ENCODE data around the gene RASD2. TPM values are rescaled to one million over a fixed set of nuclear protein-coding genes. Genes with fewer than 3 reads are reported as not detected.

Gene RASD2
- total and polyA plus RNA-seq, 8 donors: 0.13 to 1.3 (median 0.17) TPM

- ATAC-seq (no peak), DNase-seq (no peak)
- Histone ChIP-seq H3K36me3 (no peaks in the 10 kb centered on the region), H3K27me3 (peaks cover 0 to 50% of the 10 kb centered on the region in 2 donors), H3K4me3 (no peak overlapping the region), H3K9me3 (no peaks in the 10 kb centered on the region), H3K4me1 (no peaks in the 10 kb centered on the region), H3K27ac (no peak overlapping the region)
- no peak for TF ChIP-seq CTCF (IDR thresholded peaks at IDR 0.05)
- intact Hi-C loops (cut with DNase I): no loop called here
These were observed 8.1 kb downstream of the RASD2 start for GRCh38 chr22:35548722-35549112.

- H3K4me3 ChIP-seq: no peak overlapping the region
- no peak overlapping the region for H3K27ac ChIP-seq
- DNase-seq (peak in 1 of 4 donors; percentile 43), ATAC-seq (no peak)
- H3K4me1 ChIP-seq: no peaks in the 10 kb centered on the region
- no peaks in the 10 kb centered on the region for H3K9me3 ChIP-seq
- H3K27me3 ChIP-seq: peaks cover 0 to 44% of the 10 kb centered on the region in 2 donors
- TF ChIP-seq CTCF (IDR thresholded peaks at IDR 0.05): no peak
- H3K36me3 ChIP-seq: no peaks in the 10 kb centered on the region
- intact Hi-C loops (cut with DNase I): no loop called here
These were observed 8.7 kb downstream of the RASD2 start for GRCh38 chr22:35549328-35549727.

- intact Hi-C loops (cut with DNase I): no loop called here
These were observed 11.0 kb downstream of the RASD2 start for GRCh38 chr22:35551549-35552177.

GRCh38 chr22:35552196-35552842 lies 11.7 kb downstream of the RASD2 start:
- H3K9me3 ChIP-seq: no peaks in the 10 kb centered on the region
- peaks cover 0 to 29% of the 10 kb centered on the region in 2 donors for H3K27me3 ChIP-seq
- intact Hi-C loops (cut with DNase I): no loop called here
- TF ChIP-seq CTCF (IDR thresholded peaks at IDR 0.05): no peak
- no peaks in the 10 kb centered on the region for H3K4me1 ChIP-seq
- peak; percentile 37 for ATAC-seq
- H3K27ac ChIP-seq: no peak overlapping the region
- H3K4me3 ChIP-seq: no peak overlapping the region
- no peaks in the 10 kb centered on the region for H3K36me3 ChIP-seq
- no peak for DNase-seq

More at GRCh38 chr22:35551549-35552177, 11.0 kb downstream of the RASD2 start:
- no peaks in the 10 kb centered on the region for H3K36me3 ChIP-seq
- H3K27me3 ChIP-seq: peaks cover 0 to 29% of the 10 kb centered on the region in 2 donors
- no peak for DNase-seq
- H3K4me3 ChIP-seq: no peak overlapping the region
- no peaks in the 10 kb centered on the region for H3K9me3 ChIP-seq
- no peaks in the 10 kb centered on the region for H3K4me1 ChIP-seq
- H3K27ac ChIP-seq: no peak overlapping the region
- no peak for TF ChIP-seq CTCF (IDR thresholded peaks at IDR 0.05)
- ATAC-seq: no peak

GRCh38 chr22:35552846-35553245 lies 12.2 kb downstream of the RASD2 start:
- H3K4me3 ChIP-seq: no peak overlapping the region
- peaks cover 0 to 29% of the 10 kb centered on the region in 2 donors for H3K27me3 ChIP-seq
- TF ChIP-seq CTCF (IDR thresholded peaks at IDR 0.05): no peak
- no peak overlapping the region for H3K27ac ChIP-seq
- DNase-seq: no peak
- no peak for ATAC-seq
- intact Hi-C loops (cut with DNase I): no loop called here
- no peaks in the 10 kb centered on the region for H3K9me3 ChIP-seq
- no peaks in the 10 kb centered on the region for H3K4me1 ChIP-seq
- no peaks in the 10 kb centered on the region for H3K36me3 ChIP-seq

Data from left lung (tissue), 10 donors.